Measurements from ENCODE around the gene ITPRID2. TPM values are rescaled to one million over a fixed set of nuclear protein-coding genes. Genes with fewer than 3 reads are reported as not detected.
A peak's percentile ranks its signal among the peaks of the same experiment; 100 is the strongest.
"Not testable (repeated sequence)": the region's sequence is repeated elsewhere in the genome, so short reads cannot be mapped to it uniquely, and the experiment has no call there.

The ITPRID2 gene
- total RNA-seq, 1 experiment from 2014 or later: 109 TPM

DNA sequence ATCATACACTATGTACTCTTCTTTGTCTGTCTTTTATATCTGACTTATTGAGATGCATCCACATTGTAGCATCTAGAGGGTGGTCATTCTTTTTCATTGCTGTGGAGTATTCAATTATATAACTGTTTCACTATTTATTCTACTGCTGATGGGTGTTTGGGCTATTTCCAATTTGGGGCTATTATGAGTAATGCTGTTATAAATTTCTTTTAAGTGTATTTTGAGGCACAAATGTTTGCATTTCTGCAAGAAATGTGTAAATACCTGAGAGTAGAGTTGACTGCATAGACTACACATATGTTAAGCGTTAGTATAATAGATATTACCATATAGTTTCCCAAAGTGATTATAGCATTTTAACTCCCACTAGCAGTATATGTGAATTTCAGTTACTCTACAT, 67.2 kb downstream of the ITPRID2 start:
- DNase-seq (ENCODE audit: low spot score): no peak

DNA sequence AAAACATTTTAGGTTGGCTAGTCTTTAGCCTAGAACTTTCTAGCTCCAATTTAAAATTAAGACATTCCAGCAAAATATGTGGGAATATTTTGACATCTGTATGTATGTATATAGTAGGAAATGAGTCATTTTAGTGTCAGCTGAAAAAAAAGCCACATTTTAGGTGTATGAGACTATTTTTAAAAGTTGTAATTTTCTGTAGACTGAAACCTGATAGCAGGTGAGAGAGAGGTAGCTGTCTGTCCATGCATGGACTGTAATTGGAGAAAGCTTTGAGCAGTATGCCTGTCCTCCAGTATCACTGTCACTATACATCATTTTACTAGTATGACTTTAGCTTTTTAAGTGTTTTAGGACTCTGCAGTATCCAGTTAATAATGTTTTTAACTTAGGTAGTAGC, 68.0 kb downstream of the ITPRID2 start:
- no peak for DNase-seq (ENCODE audit: low spot score)

DNA sequence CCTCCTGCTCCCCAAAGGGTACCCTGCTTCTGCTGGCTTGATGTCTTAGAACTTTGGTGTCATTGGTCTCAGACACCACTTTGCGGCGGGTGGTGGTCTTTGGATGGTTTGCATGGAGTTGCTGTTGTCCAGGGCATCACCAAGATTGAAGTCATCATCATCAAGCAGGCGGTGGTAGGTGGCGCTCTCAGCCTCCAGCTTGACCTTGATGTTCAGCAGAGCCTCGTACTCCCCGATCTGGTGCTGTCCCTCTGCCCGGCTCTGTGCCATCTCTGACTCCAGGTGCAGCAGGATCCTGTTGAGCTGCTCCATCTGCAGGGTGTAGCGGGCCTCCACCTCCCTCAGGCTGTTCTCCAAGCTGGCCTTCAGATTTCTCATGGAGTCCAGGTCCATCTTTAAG, 69.6 kb downstream of the ITPRID2 start:
- DNase-seq (ENCODE audit: low spot score): not testable (repeated sequence)

DNA sequence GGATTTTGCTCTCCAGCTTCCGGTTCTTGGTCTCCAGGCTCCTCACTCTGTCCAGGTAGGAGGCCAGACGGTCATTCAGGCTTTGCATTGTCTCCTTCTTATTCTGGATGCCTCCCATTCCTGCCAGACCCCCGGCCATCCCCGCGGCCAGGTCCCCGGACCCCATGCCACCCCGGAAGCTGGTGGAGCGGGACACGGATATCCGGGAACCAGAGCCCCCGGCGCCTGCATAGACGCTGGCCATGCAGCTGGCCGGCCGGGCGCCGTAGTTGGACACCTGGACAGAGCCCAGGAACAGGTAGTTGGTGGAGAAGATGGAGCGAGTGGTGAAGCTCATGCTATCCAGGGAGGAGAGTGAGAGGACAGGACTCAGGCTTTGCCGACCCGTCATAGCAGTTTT, 70.6 kb downstream of the ITPRID2 start:
- no peak for DNase-seq (ENCODE audit: low spot score)

DNA sequence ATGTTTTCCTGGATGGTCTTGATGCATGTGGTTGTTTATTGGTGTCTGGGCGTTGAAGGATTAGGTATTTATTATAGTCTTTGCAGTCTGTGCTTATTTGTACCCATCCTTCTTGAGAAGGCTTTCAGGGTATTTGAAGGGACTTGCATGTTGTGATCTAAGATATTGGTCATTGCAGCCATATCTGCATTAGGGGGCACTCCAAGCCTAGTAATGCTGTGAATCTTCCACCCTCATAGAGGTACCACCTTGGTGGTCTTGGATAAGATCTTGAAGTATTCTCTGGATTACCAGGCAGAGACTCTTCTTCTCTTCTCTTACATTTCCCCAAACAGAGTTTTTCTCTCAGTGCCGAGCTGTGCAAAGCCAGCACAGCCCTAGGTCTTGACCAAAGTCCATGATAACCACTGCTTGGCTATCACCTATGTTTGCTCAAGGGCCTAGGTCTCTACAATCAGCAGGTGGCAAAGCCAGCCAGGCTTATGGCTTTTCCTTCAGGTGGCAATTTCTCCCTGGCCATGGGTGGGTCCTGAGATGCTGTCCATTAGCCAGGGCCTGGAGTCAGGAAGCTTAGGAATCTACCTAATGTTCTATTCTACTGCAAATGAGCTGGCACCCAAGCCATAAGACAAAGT, 78.7 kb downstream of the ITPRID2 start:
- peak; percentile 19 for DNase-seq (ENCODE audit: low spot score)

DNA sequence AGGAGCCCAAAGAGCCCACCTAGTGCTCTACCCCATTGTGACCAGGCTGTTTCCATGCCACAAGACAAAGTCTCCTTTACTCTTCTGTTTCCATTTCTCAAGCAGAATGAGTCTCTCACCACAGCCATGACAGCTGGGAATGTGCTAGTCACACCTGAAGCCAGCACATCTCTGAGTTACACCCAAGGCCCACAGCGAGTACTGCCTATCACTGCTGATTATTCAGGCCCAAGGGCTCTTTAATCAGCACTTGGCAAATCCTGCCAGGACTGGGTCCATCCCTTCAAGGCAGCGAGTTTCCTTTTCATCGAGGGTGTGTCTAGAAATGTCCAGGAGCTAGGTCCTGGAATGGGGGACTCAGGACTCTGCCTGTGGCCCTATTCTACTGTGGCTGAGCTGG, 79.5 kb downstream of the ITPRID2 start:
- DNase-seq (ENCODE audit: low spot score): no peak

DNA sequence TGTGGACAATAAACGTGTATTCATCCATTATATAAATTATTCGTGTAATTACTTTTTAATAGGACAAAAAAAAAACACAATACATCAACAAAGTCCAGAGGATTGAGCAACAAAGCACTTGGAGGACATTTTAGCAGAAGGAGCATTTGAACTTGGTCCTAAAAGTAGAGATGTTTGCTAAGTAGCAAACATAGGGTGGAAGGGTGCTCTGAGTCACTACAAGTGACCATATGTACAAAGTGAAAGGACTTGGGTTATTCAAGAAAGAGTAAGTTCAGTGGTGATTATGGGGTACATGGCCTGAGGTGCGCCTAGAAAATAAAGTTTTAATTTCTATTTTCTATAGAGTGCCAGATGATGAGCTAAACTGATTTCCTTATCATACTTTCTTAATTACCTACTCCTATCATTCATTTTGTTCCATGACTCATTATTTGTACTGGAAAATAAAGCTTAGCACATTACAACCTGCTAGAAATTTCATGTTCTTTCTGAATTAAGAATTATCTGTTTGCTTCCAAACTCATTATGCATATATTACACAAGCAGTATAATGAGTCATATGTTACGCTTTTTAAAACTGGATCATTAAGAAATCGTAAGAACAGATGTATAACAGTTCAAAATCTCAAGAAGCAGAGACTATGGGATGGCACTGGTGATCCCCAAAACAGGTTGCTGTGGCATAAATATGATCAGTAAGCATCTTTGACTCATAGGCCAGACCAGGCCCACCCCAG, 81.1 kb downstream of the ITPRID2 start:
- DNase-seq (ENCODE audit: low spot score): no peak

DNA sequence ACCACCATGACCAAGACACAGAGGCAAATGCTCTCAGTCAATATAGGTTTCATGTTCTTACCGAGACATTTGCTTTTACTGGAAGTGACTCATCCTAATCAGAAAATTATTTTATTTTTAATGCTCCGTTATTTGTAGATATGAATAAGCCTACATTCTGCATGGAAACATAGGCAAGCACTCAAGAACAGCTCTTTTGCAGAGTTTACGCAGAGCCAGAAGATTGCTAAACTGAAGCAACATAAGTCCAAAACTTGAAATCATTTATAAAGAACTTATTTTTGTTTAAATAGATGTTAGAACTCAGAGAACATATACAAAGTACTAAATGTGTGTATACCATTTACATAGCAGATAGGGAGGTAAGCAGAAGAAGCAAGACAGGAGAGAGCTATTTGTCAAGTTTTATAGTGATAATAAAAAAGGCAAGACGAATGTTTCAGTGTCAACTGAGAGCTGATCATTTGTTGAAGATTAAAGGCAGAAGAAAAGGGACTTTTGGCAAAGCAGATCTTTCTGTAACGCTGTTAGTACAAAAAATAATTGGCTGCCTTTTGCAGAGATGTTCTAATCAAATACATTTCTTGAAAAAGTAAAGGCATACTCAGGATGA, 81.7 kb downstream of the ITPRID2 start:
- no peak for DNase-seq (ENCODE audit: low spot score)

DNA sequence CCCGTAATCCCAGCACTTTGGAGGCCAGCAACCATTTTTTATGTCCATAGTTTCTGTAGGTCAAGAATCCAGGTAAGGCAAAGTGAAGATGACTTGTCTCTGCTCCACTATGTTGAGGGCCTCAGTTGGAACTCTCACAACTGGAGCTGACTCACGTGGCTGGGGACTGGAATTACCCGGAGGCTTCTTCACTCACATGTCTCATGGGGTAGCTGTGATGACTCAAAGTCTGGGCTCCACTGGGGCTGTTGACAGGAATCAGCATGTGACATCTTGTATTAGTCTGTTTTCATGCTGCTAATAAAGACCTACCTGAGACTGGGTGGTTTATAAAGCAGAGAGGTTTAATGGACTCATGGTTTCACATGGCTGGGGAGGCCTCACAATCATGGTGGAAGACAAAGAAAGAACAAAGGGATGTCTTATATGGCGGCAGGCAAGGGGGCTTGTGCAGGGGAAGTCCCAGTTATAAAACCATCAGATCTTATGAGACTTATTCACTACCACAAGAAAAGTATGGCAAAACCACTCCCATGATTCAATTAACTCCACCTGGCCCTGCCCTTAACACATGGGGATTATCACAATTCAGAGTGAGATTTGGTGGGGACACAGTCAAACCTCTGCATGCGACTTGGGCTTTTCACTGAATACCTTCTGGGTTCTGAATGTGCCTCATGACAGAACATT, 86.3 kb downstream of the ITPRID2 start:
- DNase-seq (ENCODE audit: low spot score): no peak

DNA sequence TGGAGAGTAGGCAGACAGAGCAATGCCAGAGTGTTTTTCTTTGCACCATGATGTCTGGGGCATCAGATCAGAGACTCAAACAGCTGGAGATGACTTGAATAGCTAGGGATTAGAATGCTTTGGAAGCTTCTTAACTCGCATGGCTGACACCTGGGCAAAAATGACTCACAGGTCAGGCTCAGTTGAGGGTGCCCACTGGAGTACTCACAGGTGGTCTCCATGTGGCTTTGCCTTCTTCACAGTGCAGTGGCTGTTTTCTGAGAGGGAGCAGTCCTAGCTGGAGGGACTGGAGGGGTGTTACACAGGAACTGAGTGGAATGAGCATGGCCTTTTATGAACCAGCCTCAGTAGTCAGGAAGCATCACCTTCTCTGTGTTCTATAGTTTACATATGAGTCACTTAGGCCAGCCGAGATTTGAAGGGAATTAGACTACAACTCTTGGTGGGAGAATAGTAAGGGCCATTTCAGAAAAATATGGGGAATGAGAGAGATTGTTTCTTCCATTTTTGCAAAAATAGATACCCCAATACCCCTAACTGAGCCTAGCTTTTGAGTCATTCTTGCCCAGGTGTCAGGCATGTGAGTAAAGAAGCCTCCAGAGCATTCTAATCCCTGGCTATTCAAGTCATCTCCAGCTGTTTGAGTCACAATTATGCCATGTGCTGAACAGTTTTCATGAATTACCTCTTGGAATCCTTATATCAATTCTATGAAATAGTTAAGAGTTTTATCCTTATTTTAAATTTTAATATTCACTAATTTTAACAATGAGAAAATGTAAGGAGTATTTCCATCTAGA, 87.0 kb downstream of the ITPRID2 start:
- DNase-seq (ENCODE audit: low spot score): no peak

Other genes with a start within 250 kb of the ITPRID2 start
- gene CERKL, start 234.6 kb upstream of the ITPRID2 start, total RNA-seq (2014; rRNA removed; shearing (Covaris generic)): 0.20 and 0.83 TPM in 2 replicates
- gene NEUROD1, start 211.2 kb upstream of the ITPRID2 start, total RNA-seq (2014; rRNA removed; shearing (Covaris generic)): not detected in 2 replicates
- gene PPP1R1C, start 94.1 kb downstream of the ITPRID2 start, total RNA-seq (2014; rRNA removed; shearing (Covaris generic)): 0.13 TPM in 1 of 2 replicates, not detected in the other